Suppressor macrophage treated with lipopolysaccharide for 1 hour (primary cell): ENCODE results near the gene RBM39.
A peak's percentile ranks its signal among the peaks of the same experiment; 100 is the strongest.
"Not testable (repeated sequence)": the region's sequence is repeated elsewhere in the genome, so short reads cannot be mapped to it uniquely, and the experiment has no call there.

Experiments
- DNase-seq, 3 donors: peaks; one replicate each; pipeline ENCODE4 v3.0.0-alpha.2; 2020 to 2022

Gene RBM39

DNA sequence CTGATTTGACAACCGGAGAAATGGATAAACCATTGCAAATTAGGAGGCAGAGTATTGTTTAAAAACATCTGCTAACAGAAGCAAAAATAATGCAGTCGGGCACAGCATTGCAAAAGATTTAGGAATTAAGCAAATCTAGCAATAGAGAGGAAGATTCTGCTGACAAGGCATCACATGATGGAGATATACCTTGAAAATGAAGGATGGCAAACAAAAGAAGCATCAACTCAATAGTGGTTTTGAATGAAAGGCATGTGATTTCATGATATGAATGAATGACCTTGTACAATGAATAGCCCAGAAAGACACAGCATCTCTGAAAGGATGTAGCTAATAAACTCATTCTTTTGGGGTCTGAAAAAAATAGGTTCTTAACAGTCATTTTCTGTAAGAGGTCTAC is 8.6 kb upstream of the RBM39 start:
- no peak for DNase-seq

DNA sequence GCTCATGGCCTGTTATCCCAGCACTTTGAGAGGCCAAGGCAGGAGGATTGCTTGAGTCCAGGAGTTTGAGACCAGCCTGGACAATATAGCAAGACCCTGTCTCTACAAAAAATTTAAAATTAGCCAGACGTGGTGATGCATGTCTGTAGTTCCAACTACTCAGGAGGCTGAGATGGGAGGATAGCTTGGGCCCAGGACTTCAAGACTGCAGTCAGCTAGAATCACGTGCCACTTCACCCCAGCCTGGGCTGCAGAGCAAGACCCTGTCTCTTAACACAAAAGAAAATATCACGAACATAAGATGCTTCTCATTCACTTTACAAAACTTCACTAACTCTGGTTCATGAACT is 2.4 kb upstream of the RBM39 start:
- DNase-seq: not testable (repeated sequence)

GRCh38 chr20:35743693-35744491 is 1.8 kb upstream of the RBM39 start:
- DNase-seq: peak; percentile 64 to 86 (median 74)

DNA sequence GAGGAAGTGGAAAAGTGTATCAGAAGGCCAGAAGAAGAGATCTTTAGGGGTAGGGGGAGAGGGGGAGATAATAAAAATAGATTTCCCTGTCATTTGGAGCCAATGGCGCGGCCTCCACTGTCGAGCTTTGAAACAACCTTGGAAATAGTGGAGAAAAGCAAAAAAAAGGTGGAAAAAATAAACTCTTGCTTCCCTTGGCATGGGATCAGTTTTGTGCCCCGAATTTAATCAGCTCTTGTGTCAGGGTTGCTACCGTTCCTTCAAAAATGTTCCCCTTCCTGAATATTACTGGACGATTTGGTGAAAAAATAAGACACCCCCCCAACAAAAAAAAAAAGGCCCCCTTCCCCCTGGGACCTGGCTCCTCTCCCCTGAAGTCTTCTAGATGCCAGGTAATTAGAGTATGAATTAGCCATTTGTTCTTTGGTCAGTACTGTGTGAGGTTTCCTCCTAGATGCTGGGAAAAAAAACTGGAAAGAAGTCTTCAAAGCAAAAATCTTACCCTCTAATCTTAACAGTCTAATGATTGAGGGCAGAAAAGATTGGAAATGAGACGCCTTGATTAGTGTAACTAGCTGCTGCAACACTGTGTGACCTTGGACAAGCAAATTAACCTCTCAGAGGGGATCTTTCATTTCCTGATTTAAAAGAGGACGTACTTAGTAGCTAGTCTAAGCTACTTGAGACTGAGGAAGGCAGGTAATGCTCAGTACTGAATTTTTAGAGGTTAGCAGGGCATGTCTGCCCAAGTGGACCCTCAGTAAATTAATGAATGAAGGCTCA is 872 bp upstream of the RBM39 start:
- DNase-seq: peak; percentile 54 to 70 (median 58)

DNA sequence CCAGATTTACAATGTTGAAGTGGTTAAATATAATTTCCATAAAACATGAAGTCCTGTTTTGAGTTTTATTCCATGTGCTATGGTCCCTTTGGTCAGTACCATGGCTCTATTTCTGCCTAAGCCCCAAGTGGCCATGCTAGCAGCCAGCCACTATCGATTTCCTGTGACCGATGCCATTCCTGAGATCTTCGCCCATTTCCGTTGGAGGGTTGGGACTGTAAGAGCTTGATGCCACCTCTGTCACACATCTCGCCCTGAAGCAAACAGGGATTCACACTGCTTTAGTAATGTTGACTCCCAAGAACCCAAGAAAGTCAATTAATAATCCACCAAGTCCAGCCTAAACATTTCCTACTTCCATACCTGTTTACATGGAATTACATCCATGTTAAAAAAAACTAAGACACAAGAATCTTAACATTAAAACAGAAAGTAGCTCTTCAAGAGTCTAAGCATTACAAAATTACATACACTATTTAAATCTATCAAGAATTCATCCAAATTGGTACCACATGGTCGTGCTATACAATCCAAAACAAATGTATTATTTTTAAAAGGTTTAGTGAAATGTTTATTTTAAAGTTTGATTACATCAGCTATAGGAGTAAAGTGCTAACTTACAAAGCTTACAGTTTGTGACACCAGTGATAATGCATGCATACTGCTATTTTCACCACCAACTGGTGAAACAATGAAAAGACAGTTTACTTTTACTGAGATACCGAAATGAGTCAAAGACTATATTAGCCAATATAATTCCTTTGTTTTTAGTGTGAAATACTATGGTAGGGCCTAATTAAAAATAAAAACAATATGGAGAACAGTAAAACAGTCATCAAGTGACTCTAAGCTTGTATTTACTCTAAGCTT is 2.5 kb downstream of the RBM39 start:
- peak; percentile 38 to 74 (median 71) for DNase-seq

GRCh38 chr20:35738410-35739179 is 3.5 kb downstream of the RBM39 start:
- DNase-seq: no peak

DNA sequence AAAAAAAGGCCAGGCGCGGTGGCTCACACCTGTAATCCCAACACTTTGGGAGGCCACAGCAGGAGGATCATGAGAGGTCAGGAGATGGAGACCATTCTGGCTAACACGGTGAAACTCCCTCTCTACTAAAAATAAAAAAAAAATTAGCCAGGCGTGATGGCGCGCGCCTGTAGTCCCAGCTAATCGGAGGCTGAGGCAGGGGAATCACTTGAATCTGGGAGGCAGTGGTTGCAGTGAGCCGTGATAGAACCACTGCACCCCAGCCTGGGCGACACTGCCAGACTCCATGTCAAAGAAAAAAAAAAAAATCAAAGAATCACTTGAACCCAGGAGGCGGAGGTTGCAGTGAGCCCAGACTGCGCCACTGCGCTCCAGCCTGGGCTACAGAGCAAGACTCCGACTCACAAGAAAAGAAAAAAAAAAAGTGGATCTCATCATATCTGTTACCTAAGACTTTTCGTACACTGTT is 4.2 kb downstream of the RBM39 start:
- no peak for DNase-seq

GRCh38 chr20:35735826-35736470 is 6.1 kb downstream of the RBM39 start:
- DNase-seq: no peak

DNA sequence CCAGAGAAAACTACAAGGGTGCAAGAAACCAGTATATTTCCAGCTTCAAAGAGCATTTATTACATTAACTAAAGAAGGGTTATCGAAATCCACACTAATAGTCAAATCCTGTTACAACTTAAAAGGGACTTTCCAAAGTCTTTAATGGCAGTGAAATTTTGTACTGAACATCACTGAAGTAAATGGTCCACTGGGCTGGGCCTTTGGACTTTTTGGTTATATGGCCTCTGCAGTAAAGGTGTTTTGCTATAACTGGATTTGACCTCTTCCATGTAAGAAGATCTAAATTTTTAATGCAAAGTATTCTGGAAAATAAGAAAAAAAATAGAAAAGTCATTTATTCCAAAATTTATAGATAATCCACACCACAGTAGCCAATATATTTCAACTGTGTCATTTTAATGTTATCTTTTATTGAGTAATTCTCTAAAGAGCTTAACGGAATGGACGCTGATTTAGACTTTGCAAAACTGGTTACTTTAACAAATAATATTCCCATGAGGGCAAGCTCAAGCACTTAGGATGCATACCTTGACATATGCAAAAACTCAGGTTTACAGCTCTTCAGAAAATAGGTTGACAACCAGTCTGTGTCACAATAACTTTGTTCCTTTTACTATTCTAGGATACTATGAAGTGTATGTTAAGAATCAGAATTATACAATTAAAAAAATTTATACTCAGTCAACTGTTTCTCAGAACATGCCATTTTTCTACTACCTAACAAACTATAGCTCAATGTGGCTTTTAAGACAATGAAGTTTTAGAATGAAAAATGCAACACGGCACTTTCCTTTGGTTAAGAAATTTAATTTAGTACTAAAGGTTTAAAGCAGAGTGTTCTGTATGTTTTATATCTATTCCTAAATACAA is 7.0 kb downstream of the RBM39 start:
- no peak for DNase-seq

DNA sequence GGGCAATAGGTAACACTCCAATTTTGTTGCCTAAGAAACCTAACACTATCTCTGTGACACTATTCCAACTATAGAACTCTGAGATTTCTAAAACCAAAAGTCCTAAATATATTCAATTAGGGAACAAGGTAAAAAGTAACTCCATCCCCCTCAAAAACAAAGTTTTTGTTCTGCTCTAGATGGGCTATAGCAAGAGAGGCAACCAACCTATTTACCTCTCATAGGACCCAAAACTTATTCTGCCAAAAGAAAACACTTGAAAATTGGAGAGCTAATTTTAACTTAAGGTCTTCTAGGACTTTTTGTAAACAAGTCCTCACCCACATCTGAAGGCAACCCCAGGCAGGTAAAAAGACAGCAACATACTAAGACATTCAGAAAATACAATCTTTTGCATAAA is 7.7 kb downstream of the RBM39 start:
- DNase-seq: no peak

DNA sequence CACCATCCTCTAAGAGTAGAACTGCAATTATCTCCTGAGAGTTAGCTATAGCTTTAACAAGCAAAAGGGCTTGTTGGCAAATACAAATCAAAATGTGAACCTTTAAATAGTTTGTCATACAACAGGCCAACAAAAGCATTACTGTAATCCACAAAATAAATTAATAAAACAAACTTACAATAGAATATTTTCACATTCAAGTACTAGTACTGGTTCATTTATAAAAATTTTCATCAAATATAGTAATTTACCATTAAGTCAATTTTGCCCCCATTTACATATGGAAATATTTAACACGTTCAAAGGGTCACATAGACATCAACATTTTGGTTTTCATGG is 9.4 kb downstream of the RBM39 start:
- no peak for DNase-seq

- no peak for DNase-seq
Measured at GRCh38 chr20:35731862-35732643, 10.0 kb downstream of the RBM39 start.

- DNase-seq: no peak
Measured at GRCh38 chr20:35731469-35731788, 10.6 kb downstream of the RBM39 start.

DNA sequence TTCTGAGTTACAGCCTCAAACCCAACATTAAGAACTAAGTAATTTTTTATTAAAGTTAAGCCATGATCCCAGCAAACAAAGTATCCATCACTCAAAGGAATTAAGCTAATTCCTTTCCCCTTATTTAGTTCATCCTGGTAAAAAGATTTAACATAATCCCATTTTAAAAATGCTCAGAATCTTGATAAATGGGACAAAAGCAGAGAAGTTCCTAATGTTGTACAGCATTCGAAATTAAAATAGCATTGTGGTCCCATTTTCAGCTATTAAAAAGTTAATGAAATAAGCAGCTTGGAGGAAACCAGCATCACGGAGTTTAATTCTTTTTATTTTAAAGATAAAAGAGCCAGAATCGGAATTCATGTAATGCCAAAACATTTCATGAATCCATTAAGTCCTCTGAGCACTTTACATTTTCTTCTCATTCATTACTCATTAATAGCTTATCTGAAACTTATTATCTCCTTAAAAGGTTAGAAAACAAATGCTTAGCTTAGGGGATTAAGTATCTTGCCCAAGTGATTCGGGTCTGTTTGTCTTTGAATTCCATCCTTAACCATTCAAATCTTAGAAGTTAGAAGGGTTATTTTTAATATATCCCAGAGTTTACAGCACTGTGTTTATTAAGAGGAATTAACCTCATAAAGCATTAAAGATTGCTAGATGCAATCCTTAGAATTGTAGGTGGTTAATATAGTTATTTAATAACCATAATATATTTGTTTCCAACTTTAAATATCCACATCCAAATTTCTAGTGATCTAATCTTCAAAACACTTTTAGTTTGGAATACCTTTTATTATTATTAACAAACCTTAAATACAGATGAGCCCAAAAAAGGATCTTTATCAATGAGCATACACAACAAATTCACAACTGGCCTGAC is 11.2 kb downstream of the RBM39 start:
- DNase-seq: no peak

DNA sequence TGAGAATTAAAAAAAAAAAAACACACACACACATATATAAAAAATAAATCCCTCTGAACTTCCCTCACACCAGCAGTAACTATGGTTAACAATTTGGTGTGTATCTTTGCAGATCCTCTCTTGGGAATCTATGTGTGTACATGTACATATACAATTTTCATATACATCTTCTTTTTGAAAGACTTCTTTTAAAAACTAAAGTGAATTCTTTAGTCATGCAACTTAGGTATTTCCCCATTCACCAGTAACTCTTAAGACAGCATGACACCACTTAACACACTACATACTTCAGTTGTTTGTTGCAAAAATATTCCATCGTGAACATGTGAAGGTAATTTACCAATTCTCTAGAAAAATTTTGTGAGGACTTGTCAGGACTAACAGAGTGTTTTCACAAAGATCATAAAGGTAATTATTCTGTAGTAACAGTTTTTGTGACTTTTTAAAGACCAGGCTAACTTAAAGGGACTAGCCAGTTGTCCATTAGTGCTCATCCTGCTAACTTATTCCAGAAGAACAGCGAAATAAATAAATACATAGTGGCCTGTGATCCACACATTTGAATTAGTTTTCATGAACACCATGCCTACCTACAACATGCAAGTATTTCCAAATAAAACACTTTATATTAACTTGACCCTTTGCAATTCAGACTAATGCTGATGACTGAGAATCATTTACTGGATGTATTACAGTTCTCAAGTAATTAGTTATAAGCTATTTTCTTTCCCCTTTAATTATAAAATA is 12.1 kb downstream of the RBM39 start:
- DNase-seq: peak in 1 of 3 donors; percentile 25

GRCh38 chr20:35729283-35729807 is 12.7 kb downstream of the RBM39 start:
- no peak for DNase-seq

DNA sequence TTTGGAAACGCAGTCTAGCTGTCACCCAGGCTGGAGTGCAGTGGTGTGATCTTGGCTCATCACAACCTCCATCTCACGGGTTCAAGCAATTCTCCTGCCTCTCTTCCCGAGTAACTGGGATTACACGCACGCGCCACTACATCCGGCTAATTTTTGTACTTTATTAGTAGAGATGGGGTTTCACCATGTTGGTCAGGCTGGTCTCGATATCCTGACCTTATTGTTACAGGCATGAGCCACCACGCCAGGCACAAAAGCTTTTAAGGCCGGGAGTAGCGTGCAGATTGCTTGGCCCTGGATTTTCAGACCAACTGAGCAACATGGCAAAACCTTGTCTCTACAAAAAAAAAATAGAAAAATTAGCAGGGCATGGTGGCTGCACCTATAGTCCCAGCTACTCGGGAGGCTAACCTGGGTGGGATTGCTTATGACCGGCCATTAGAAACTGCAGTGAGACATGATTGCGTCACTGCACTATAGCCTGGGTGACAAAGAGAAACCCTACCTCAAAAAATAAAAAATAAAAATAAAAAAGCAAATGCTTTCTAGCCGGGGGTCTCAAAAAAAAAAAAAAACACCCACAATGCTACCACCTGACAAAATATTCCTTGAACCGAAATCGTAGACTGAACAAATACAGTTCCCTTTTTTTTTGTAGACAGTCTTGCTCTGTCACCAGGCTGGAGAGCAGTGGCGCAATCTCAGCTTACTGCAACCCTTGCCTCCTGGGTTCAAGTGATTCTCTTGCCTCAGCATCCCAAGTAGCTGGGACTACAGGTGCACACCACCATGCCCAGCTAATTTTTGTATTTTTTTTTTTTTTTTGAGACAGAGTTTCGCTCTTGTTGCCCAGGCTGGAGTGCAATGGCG is 15.0 kb downstream of the RBM39 start:
- DNase-seq: peak in 2 of 3 donors; percentile 35 to 36
